ELR (cell line): ENCODE data around the gene SNRPD3.
"Not testable (repeated sequence)": the region's sequence is repeated elsewhere in the genome, so short reads cannot be mapped to it uniquely, and the experiment has no call there.

Experiments used
- DNase-seq: peaks from one replicate; pipeline ENCODE4 v3.0.0-alpha.2; 2015; ENCODE audit warnings: low read depth

Gene SNRPD3

DNA sequence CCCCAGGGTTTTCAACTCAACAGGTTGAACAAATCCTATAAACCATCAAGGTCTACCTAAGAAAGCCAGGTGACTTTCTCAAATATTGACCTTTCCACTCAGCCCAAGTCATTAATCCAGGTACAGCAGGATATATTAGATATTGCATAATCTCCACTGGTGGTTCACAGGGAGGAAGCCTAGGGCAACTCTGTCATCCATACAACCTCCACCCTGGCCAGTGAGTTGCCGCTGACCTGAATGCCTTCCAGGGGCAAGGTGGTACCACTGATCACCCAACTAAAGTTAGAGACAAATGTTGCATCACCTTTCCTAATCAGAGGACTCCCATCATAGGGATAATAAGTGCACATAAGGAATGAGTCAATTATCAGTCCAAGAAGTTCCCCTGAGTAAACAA lies 23.7 kb upstream of the SNRPD3 start:
- no peak for DNase-seq

DNA sequence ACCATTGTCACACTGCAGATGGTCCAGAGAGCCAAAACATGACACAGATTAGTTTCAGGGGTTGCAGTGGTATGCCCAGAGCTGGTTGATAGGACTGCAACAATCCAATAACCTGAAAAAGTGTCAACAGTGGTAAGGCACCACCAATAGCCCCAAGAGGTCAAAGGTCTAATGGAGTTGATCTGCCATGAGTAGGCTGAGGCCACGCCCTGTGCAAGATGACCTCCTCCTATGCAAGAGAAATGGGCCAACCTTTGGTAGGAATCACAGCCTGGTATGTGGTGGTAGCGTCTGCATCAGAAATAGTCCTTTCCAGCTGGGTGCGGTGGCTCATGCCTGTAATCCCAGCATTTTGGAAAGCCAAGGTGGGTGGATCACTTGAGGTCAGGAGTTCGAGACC lies 20.5 kb upstream of the SNRPD3 start:
- no peak for DNase-seq

DNA sequence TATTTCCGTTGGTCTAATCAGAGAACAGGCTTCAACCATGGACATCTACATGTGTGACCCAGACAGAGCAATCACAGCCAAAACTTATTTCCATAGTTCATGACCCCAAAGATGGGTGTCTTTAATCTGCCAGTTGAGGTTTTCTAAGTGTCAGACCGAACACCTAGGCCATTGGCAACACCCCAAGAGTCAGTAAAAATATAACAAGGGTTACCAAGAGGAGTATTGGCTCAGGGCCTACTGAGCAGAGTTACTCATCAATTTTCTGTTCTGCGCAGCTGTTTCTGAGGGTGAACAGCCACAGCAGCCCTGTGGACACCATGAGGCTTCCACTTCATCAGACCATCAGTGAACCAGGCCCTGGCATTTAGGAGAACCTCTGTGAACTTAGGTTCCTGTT lies 19.7 kb upstream of the SNRPD3 start:
- DNase-seq = no peak

DNA sequence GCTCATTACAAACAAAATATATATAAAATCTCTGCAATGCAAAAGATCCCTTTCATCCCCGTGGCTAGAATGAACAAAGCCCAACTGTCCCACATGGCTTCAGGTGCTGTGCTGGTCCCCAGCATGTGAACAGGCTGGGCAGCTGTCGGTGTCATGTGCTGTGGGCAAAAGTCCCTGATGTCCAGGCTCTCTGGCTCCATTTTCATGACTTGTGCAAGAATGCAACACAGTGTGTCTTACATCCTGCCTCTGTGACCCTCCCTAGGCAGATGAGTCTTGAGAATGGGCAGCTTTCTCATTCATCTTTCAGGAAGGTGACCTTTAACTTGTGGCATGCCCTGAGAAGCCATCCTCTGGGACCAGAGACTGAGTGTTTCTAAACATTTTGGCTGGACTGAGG lies 15.3 kb upstream of the SNRPD3 start:
- DNase-seq = no peak

DNA sequence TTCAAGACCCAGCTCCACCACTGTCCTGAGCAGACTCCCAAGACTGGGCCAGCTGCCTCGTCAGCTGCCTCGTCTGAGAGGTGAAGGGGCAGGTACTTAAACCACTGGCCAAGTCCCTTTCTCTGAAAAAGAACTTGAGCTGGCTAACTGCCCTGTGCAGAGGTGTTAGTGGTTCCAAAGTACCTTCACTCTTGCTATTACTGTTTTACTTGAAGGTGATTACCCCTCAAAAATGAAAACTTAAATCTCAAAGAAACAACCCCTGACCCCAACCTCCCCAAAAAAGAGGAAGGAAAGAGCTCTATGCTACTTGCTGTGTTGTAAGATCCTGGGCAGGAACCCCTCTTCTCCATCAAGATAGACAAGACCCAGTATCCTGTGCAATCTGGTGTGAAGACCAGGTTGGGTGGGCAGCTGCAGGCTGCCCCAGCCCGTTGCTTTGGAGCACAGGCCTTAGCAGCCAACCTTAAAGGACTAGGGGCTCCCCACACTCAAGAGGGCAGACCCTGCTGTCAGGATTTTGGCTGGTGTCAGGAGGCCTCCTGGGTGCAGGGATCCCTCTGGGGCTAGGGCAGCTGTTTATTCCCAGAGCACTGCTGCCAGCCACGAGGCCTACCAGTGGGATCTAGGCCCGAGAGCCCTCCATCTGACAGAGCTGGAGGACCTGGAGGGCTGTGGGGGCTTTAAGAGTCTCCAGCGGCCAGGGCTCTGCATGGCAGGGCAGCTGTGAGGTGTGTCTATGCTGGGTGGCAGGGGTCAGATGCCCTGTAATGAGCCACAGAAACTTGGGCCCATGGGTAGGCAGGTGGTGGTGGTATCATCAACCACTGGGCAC lies 13.9 kb upstream of the SNRPD3 start:
- DNase-seq = no peak

DNA sequence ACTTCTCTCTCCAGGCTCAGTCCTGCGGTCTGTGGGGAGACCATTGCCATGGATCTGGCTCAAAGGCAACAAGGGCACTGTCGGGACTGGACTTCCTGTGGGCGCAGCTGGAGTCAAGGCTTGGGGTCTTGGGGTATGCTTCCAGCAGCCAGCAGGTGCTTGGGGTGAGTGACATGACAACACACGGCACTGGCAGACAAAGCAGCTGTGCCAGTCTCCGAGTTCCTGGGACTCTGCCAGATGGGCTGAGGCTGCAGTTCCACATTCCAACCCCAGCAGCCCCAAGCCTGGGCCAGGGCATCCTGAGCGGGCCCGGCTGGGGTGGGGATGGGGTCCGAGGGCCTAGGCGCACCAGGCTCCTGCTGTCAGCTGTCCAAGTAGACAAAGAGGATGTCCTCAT lies 13.2 kb upstream of the SNRPD3 start:
- no peak for DNase-seq

DNA sequence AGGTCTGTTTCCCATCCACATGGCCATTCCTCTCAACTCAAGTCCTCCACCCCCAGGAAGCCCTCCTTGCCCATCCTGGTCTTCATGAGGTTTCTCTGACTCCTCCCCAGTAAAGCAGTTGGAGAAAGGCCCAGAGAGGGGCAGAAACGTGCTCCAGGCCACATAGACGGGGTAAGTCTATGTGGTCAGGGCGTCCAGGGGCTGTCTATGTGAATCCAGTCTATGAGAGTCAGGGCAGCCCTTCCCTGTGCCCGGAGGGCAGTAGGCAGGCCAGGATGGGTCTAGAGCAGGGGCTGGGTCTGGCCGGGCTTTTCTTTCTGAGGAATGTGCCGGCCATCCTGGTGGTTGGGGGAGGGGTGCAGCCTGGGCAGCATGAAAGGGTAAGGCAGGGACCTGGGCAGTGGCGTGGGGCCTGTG lies 12.6 kb upstream of the SNRPD3 start:
- DNase-seq = no peak

DNA sequence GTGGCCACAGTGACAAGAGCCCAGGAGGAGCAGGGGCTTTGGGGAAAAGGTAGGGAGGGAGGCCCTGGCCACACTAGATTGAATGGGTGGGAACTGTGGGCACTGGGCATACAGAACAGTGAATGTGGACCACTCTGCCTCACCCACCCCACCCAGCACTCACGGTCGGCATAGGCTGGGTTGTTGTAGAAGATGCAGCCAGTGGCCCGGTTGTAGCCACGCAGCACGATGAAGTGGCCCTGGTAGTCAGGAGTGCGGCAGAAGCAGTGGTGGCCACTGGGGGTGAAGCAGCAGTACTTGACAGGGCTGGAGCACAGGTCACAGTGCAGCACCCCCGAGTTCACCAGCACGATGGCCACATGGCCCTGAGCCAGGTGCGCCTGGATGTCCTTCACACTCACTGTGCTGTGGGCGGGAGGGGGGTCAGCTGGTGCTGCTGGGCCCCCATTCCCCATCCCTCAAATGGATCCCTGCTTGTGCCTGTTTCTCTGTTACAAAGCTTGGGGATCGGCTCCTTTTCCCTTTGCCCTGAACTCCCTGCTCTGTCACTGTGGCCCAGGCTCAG lies 12.0 kb upstream of the SNRPD3 start:
- no peak for DNase-seq

DNA sequence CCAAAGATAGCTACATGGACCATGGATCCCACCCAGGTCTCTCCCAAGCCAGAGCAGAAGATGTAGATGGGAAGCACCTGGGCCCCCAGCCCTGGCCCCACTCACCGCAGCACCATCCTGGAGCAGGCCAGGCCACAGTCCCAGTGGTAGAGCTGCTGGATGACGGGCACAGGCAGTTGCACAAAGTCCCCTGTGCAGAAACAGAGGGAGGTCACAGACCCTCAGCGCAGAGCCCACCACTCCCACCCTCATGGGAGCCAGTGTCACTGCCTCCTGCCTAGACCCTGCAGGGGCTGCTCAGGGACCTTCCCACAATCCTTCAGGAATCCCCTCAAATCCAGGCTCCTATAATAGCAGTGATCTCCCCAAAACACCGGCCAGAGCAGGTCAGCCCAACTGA lies 7.0 kb upstream of the SNRPD3 start:
- DNase-seq = no peak

DNA sequence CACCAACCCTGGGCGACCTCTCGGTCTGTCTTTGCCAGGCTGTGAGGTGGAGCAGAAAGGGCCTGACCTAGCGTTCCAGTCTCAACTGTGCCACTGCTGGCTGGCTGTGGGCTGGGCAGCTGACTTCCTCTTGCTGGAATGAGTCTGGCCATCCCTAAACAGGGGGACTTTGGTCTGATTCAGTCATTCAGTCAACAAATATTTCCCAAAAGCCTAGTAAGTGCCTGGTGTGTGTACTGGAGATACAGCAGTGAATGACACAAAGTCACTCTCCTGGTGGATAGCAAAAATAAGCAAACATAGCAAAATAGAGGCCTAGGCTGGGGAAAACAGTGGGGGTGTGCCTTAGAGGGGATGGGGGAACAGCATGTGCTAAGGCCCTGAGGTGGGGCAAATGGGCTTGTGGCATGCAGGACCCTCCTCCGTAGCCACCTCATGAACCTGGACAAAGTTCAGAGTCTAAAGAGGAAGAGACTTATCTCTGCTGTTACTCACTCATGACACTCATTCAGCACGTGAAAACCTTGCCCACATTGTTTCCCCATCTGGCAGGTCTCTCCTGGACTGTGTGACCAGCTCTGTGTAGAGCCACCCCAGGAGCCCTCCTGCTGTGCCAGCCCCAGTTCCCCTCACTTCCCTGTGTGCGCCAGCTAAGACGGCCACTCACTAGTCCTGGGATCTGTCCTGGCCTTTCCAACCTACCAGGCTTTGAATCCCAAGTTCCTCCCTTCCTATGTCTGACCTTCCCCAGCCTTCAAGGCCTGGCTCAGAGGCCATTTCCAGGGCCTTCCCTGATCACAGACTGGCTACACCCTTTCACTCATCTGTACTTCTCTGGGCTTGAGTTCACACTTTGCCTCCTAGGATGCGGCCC lies 5.5 kb upstream of the SNRPD3 start:
- peak; percentile 42 for DNase-seq

DNA sequence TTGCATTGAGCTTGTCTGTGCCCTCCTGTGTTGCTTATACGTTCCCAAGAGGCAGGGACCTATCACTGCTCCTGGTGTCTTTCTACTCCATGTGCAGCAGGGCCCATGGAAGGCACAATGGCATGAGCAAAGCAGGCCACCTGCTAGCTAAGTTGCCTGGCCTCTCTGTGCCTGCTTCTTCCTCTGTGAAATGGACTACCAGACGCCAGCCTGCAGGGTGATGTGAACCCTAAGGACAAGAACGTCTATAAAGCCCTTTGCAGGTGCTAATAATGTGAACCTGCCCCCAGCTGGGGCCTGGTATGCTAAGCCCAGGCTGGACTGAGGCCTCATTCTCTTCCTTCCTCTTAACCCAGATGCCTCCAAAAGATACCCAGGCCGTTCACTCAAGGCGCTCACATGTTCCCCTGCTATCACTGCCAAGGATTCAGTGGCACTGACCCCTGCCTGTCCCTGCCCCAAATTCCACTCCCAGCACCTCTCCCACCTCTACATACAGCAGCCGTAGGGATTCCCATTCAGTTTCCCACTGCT lies 4.8 kb upstream of the SNRPD3 start:
- no peak for DNase-seq

DNA sequence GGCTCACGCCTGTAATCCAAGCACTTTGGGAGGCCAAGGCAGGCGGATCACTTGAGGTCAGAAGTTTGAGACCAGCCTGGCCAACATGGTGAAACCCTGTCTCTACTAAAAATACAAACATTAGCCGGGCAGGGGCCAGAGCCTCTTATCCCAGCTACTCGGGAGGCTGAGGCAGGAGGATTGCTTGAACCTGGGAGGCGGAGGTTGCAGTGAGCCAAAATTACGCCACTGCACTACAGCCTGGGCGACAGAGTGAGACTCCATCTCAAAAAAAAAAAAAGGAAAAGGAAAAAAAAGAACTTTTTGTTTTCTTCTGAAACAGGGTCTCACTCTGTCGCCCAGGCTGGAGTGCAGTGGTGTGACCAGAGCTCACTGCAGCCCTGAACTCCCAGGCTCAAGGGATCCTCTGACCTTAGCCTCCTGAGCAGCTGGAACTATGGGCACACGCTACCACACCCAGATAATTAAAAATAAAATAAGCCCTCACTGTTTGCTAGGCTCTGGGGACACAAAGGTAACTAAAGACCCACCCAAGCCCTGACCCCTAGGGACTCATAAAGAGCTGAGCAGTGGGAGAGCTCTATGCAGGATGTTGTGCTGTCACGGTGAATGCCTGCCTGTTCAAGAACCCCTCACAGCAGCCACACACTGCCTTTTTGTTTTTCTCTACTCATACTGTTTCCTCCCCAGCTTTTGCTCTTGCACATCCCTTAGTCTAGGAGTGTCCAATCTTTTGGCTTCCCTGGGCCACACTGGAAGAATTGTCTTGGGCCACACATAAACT lies 3.1 kb upstream of the SNRPD3 start:
- DNase-seq = not testable (repeated sequence)

DNA sequence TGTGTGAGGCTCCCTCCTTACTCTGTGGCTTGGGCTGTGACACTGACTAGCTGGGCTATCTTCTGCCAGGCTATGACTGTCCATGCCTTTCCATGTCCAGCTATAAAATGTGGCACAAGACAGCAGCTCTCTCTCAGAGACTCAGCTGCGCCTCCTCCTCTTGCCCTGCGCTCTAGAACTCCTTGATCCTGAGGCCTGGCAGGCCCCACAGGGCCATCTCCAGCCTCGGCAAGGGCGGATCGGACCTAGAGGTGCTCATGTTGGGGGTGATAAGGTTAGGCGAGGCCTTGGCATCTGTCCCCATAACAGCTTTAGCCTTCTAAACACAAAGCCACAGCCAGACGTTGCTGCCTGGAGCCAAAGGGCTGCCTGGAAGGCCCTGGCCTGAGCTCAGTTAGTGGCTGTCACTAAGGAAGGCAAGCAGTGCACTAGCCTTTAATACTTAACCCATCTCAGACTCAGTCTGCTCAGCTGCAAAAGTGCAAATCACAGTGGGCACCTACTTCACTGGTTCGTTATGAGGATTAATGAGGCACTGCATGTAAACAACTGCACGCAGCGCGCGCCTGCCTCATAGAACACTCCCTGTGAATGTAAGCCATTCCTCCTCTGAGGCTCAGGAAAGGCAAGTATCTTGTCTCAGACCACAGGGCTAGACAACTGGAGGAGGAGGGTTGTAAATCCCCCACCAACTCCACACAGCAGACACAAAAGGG lies 2.0 kb upstream of the SNRPD3 start:
- peak; percentile 33 for DNase-seq

DNA sequence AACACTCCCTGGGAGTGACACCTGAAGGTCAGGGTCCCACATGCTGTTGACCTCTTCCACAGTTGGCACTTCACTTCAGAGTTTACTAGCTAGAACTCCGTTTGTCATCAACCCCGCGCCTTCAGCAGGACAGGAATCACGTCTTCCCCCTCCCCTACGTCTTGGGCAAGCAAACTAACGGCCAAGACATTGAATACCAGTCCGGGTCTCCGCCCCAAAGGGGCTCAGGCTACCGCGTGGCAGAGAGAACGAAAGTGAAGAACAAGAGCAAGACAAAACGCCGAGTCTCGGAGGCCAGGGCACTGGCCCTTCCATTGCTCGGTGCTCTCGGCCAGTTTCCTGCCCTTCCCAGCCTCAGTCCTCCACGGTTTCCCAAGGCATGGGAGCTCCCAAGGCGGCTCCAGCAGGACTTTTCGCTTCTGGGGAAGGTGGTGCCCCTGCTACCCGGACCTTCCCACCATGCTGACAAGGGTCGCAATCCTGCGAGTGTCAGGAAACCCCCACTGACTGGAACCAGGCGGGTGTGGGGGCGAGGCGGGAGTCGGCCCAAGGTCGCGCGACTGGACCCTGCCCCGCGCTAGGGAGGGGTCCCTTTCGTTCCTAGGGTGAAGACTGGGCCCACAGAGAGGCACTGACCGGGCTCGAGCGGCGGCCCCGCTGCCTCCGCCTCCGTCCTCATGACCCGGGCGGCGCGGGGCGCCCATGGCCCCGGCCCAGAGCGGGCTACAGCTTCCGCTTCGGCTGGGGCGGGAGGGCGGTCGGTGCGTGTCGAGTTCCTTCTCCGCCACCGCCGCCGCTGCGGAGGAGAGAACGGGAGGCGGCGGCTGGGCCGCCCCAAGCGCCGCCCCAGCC lies 1.3 kb upstream of the SNRPD3 start, which contains the start of gene GUCD1:
GUCD1 (minus strand) TSS at position 826 of the 852 bp plus-strand sequence; CDS start at position 679, 147 bp downstream.
- peak; percentile 60 for DNase-seq

DNA sequence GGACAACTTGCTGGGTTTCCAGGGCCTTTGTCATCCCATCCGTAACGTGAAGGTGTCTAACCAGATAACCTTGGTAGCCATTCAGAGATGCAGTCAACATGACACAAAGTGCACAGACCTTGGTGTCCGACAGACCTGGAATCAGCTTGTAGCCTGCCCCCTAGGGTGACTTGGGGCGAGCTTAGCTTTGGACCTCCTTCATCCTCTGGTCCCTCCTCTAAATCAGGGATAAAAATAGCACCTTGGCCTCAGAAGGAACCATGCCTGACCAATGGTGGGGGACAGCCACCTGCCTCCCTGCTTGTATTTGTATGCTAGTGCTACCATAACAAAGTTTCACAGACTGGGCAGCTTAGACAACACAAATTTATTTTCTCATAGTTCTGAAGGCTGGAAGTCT lies 3.7 kb downstream of the SNRPD3 start:
- no peak for DNase-seq

DNA sequence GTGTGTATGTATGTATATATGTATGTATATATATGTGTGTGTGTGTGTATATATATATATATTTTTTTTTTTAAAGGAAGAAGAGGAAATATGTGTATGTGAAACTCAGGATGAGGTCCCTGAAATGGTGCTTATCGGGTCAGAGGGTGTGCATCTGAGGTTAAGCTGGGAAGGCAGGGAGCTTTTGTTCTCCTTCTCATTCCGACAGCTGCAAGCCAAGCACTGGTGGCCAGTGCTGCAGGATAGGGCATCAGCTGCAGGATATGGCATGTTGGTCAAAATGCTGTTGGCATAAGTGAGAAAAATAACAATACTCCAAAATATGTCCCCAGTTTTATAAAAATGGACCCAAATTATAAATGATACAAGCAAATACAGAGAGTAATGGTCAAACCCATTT lies 7.4 kb downstream of the SNRPD3 start:
- no peak for DNase-seq

DNA sequence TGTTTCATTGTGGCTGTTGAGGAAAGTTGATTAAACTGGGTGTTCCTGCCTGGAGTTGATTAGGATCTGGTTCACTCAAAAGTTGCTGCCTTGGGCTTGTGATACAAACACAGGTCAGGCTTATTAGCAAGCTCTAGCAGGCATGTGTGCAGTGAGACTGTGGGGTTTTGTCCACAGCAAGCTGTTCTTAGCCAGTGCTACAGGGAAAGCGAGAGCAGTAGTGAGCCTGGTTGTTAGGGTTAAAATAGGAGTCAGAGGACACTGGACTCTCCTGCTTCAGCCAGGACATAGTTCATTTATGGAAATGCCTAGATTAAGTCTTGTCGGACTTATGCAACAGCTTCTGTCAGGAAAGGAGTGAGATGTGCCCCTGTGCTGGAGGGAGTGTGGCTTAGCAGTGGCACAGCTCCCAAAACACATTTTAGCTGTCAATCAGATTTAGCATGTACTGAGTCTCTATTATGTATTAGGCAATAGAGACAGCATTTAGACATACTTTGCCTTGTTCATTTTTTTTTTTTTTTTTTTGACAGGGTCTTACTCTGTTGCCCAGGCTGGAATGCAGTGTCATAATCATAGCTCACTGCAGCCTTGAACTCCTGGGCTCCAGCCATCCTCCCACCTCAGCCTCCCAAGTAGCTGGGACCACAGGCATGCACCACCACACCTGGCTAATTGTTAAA lies 8.7 kb downstream of the SNRPD3 start:
- no peak for DNase-seq

DNA sequence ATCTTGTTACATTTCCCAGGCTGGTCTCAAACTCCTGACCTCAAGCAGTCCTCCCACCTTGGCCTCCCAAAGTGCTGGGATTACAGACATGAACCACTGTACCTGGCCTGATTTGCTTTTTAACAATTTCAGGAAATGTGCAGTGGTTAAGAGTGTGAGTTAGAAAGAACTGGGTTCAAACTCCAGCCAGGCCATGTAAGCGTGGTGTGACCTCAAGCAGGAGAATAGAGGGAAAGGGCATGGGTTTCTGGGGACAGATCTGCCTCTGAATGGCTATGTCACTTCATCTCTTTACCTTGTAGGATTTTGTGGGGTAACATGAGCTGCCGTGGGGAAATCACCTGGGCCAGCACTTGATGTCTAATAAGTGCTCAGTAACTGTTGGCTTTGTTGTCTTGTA lies 9.3 kb downstream of the SNRPD3 start:
- DNase-seq = no peak

DNA sequence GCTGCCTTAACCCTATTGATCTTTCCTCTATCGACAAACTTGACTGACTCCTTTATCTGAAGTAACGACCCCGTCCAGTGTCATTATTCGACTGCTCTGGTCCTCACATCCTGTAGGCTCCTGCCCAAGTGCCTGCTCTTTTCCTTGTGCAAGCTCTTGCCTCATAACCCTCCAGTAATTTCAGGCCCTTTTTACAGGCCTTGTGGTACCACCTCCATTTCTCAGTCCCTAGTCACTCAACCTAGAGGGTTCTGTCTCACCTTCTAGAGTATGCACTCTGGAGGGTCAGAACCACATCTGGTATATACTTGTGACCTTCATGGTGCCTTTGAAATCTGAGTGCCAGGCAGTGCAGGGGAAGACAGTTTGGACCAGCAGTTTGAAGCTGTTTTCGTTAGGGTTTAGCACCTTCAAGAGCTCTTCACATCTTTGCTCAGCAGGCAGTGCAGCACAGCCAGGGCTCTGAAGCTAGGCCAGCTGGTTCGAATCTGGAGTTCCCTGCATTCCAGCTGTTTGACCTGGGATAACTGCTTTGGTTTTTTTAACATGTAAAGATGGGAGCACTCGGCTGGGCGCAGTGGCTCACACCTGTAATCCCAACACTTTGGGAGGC lies 11.2 kb downstream of the SNRPD3 start:
- no peak for DNase-seq
